ENCODE measurements around the gene OPA1.

The OPA1 gene

GRCh38 chr3:193621127-193621526 lies 28.1 kb downstream of the OPA1 start:
- no peak for TF ChIP-seq CTCF (IDR thresholded peaks at IDR 0.05; ENCODE audit: extremely low read depth, missing control alignments)
- DNase-seq (ENCODE audit: low spot score): no peak

- no peak for TF ChIP-seq CTCF (IDR thresholded peaks at IDR 0.05; ENCODE audit: extremely low read depth, missing control alignments)
- DNase-seq (ENCODE audit: low spot score): no peak
These were observed 37.0 kb downstream of the OPA1 start for GRCh38 chr3:193630005-193630404.

- no peak for TF ChIP-seq CTCF (IDR thresholded peaks at IDR 0.05; ENCODE audit: extremely low read depth, missing control alignments)
- no peak for DNase-seq (ENCODE audit: low spot score)
These were observed 44.8 kb downstream of the OPA1 start for GRCh38 chr3:193637831-193638230.

GRCh38 chr3:193638833-193639232 lies 45.8 kb downstream of the OPA1 start:
- no peak for DNase-seq (ENCODE audit: low spot score)
- no peak for TF ChIP-seq CTCF (IDR thresholded peaks at IDR 0.05; ENCODE audit: extremely low read depth, missing control alignments)

- TF ChIP-seq CTCF (IDR thresholded peaks at IDR 0.05; ENCODE audit: extremely low read depth, missing control alignments): no peak
- DNase-seq (ENCODE audit: low spot score): no peak
These were observed 47.2 kb downstream of the OPA1 start for GRCh38 chr3:193640165-193640715.

- DNase-seq (ENCODE audit: low spot score): no peak
- TF ChIP-seq CTCF (IDR thresholded peaks at IDR 0.05; ENCODE audit: extremely low read depth, missing control alignments): no peak
These were observed 47.9 kb downstream of the OPA1 start for GRCh38 chr3:193640728-193641439.

GRCh38 chr3:193641440-193641775 lies 48.4 kb downstream of the OPA1 start:
- TF ChIP-seq CTCF (IDR thresholded peaks at IDR 0.05; ENCODE audit: extremely low read depth, missing control alignments): no peak
- no peak for DNase-seq (ENCODE audit: low spot score)

Measured in GM20000 (cell line).